ENCODE measurements around the gene ALDOC. TPM values are rescaled to one million over a fixed set of nuclear protein-coding genes. Genes with fewer than 3 reads are reported as not detected.

The ALDOC gene
- total RNA-seq, 1 experiment from 2014 or later: 53.2 TPM

GRCh38 chr17:28547623-28548416, 28.9 kb downstream of the ALDOC start:
- Histone ChIP-seq H3K27ac (ENCODE audit: insufficient read length, low read depth, low read length) (no peak overlapping the region), H3K79me2 (ENCODE audit: insufficient read depth, low read length) (no peaks in the 10 kb centered on the region; the same call in 1 of the 2 replicates), H2AK5ac (ENCODE audit: insufficient read length, low read length) (no peak overlapping the region), H3K23ac (ENCODE audit: insufficient read length, low read depth, low read length) (no peak overlapping the region), H3T11ph (ENCODE audit: low read length) (no peak overlapping the region), H2BK5ac (ENCODE audit: insufficient read length, low read length) (no peak overlapping the region), H2BK20ac (ENCODE audit: low read depth, low read length, poor library complexity, severe bottlenecking) (no peak overlapping the region), H4K8ac (replicated peaks; ENCODE audit: insufficient read length, low read depth, low read length) (no peak overlapping the region), H3K9me3 (ENCODE audit: control insufficient read depth, low read depth, low read length) (no peaks in the 10 kb centered on the region), H4K5ac (ENCODE audit: insufficient read length, low read depth, low read length) (no peak overlapping the region), H2BK15ac (ENCODE audit: low read depth, low read length) (no peak overlapping the region), H2BK120ac (ENCODE audit: low read depth, low read length, poor library complexity, severe bottlenecking) (no peak overlapping the region), H3K4me1 (ENCODE audit: insufficient read depth, low read length) (peaks cover 8% of the 10 kb centered on the region; the same call in 1 of the 2 replicates), H2AFZ (ENCODE audit: low read length) (no peak overlapping the region), H3K4me2 (ENCODE audit: insufficient read depth, insufficient read length, low read length) (no peak overlapping the region), H3K23me2 (ENCODE audit: insufficient read length, low read depth, low read length, poor library complexity, severe bottlenecking) (peaks cover 5% of the 10 kb centered on the region), H3K18ac (ENCODE audit: insufficient read length, low read depth, low read length) (no peak overlapping the region), H3K9ac (ENCODE audit: extremely low read depth, insufficient read length, low read length) (no peak overlapping the region), H4K20me1 (ENCODE audit: control insufficient read depth, insufficient read depth, insufficient read length) (no peaks in the 10 kb centered on the region), H3K4ac (ENCODE audit: low read depth, low read length) (no peak overlapping the region), H3K79me1 (ENCODE audit: insufficient read depth, low read depth, low read length, poor library complexity, severe bottlenecking) (no peaks in the 10 kb centered on the region), H4K91ac (ENCODE audit: insufficient read length, low read depth, low read length) (no peak overlapping the region), H3K14ac (ENCODE audit: insufficient read depth, low read length) (no peak overlapping the region), H3K56ac (ENCODE audit: insufficient read length, low read depth, low read length) (no peak overlapping the region), H2BK12ac (ENCODE audit: insufficient read length, low read depth, low read length) (no peak overlapping the region), H3K27me3 (ENCODE audit: insufficient read depth, low read length) (no peaks in the 10 kb centered on the region)
- peak; percentile 93 for DNase-seq
- Mint-ChIP-seq H3K9me3 (no peaks in the 10 kb centered on the region), H3K27me3 (ENCODE audit: low read depth) (peaks cover 4% of the 10 kb centered on the region), H3K4me3 (no peak overlapping the region), H3K27ac (peak overlapping the region in 1 of 3 experiments; percentile 75; a peak in 1 of 7 replicates), H3K36me3 (ENCODE audit: insufficient read depth in 1 of 3, low read depth in 3 of 3) (peaks cover 2 to 6% (median 3%) of the 10 kb centered on the region in 3 experiments; a peak in 4 of 7 replicates), H3K4me1 (peaks cover 38 to 65% of the 10 kb centered on the region in 2 experiments)
- TF ChIP-seq, protein P1, sequence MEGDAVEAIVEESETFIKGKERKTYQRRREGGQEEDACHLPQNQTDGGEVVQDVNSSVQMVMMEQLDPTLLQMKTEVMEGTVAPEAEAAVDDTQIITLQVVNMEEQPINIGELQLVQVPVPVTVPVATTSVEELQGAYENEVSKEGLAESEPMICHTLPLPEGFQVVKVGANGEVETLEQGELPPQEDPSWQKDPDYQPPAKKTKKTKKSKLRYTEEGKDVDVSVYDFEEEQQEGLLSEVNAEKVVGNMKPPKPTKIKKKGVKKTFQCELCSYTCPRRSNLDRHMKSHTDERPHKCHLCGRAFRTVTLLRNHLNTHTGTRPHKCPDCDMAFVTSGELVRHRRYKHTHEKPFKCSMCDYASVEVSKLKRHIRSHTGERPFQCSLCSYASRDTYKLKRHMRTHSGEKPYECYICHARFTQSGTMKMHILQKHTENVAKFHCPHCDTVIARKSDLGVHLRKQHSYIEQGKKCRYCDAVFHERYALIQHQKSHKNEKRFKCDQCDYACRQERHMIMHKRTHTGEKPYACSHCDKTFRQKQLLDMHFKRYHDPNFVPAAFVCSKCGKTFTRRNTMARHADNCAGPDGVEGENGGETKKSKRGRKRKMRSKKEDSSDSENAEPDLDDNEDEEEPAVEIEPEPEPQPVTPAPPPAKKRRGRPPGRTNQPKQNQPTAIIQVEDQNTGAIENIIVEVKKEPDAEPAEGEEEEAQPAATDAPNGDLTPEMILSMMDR (conservative IDR thresholded peaks at IDR 0.05): peak; percentile 99
- whole genome bisulfite sequencing (ENCODE audit: extremely low coverage, insufficient read length, low lambda C conversion rate): no CpG with 5 or more reads among the region's 26 CpGs

Measured in H9 (cell line).